Measurements from ENCODE around the gene PDHX. TPM values are rescaled to one million over a fixed set of nuclear protein-coding genes. Genes with fewer than 3 reads are reported as not detected.

The PDHX gene
- total RNA-seq, 1 experiment from 2014 or later, result 99.9 TPM

GRCh38 chr11:34886609-34887008 is 29.8 kb upstream of the PDHX start:
- no TSS peak for BruUV-seq (replicated peaks)
- Histone ChIP-seq H3K36me3 (ENCODE audit: insufficient read depth, low read length, poor library complexity, severe bottlenecking) (peaks cover 9% of the 10 kb centered on the region), H3K27ac (ENCODE audit: low read depth, low read length, poor library complexity, severe bottlenecking) (no peak overlapping the region), H3K4me3 (ENCODE audit: low read depth, low read length, poor library complexity, severe bottlenecking) (no peak overlapping the region), H3K27me3 (replicated peaks; ENCODE audit: insufficient read depth, low read depth, low read length, poor library complexity) (no peaks in the 10 kb centered on the region), H3K9me3 (ENCODE audit: low read depth, low read length, poor library complexity, severe bottlenecking) (no peaks in the 10 kb centered on the region), H3K4me1 (ENCODE audit: insufficient read depth, low read length, poor library complexity, severe bottlenecking) (no peaks in the 10 kb centered on the region)
- intact Hi-C loops (cut with micrococcal nuclease; ENCODE audit: unreplicated experiment), result no loop called here
- ChIA-PET CTCF (no interaction called here), POLR2A (ENCODE audit: low non-redundant PET) (no interaction called here)
- no peak for DNase-seq (ENCODE audit: low spot score)
- TF ChIP-seq, protein P1, sequence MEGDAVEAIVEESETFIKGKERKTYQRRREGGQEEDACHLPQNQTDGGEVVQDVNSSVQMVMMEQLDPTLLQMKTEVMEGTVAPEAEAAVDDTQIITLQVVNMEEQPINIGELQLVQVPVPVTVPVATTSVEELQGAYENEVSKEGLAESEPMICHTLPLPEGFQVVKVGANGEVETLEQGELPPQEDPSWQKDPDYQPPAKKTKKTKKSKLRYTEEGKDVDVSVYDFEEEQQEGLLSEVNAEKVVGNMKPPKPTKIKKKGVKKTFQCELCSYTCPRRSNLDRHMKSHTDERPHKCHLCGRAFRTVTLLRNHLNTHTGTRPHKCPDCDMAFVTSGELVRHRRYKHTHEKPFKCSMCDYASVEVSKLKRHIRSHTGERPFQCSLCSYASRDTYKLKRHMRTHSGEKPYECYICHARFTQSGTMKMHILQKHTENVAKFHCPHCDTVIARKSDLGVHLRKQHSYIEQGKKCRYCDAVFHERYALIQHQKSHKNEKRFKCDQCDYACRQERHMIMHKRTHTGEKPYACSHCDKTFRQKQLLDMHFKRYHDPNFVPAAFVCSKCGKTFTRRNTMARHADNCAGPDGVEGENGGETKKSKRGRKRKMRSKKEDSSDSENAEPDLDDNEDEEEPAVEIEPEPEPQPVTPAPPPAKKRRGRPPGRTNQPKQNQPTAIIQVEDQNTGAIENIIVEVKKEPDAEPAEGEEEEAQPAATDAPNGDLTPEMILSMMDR (conservative IDR thresholded peaks at IDR 0.05; ENCODE audit: low read depth, low read length), result no peak
- no peak for TF ChIP-seq EZH2 (IDR thresholded peaks at IDR 0.05; ENCODE audit: borderline replicate concordance, low read depth, low read length, poor library complexity, severe bottlenecking)

GRCh38 chr11:34887260-34887659 is 29.2 kb upstream of the PDHX start:
- Histone ChIP-seq H3K4me1 (ENCODE audit: insufficient read depth, low read length, poor library complexity, severe bottlenecking) (no peaks in the 10 kb centered on the region), H3K27ac (ENCODE audit: low read depth, low read length, poor library complexity, severe bottlenecking) (no peak overlapping the region), H3K4me3 (ENCODE audit: low read depth, low read length, poor library complexity, severe bottlenecking) (no peak overlapping the region), H3K9me3 (ENCODE audit: low read depth, low read length, poor library complexity, severe bottlenecking) (no peaks in the 10 kb centered on the region), H3K27me3 (replicated peaks; ENCODE audit: insufficient read depth, low read depth, low read length, poor library complexity) (no peaks in the 10 kb centered on the region), H3K36me3 (ENCODE audit: insufficient read depth, low read length, poor library complexity, severe bottlenecking) (peaks cover 9% of the 10 kb centered on the region)
- TF ChIP-seq EZH2 (IDR thresholded peaks at IDR 0.05; ENCODE audit: borderline replicate concordance, low read depth, low read length, poor library complexity, severe bottlenecking), result no peak
- TF ChIP-seq, protein P1 (conservative IDR thresholded peaks at IDR 0.05; ENCODE audit: low read depth, low read length), result no peak
- DNase-seq (ENCODE audit: low spot score), result no peak
- intact Hi-C loops (cut with micrococcal nuclease; ENCODE audit: unreplicated experiment), result no loop called here
- ChIA-PET POLR2A (ENCODE audit: low non-redundant PET) (no interaction called here), CTCF (no interaction called here)
- no TSS peak for BruUV-seq (replicated peaks)

DNA sequence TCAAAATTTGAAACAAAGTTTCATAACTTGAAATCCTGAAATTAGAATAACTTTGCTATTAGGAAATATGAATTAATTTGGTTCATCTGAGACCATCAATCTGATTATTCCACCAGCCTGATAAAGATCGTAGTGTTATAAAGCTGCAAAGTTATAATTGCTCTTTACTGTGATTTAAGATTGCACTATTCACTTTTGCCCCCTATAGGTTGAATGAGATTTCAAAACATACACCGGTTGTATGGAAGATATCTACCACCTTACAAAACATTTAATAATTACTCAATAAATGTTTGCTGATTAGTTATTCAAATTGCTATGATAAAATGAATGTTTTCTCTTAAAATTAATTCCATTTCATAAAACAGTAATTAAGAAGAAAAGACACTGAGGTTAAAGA is 26.3 kb upstream of the PDHX start:
- Histone ChIP-seq H3K27ac (ENCODE audit: low read depth, low read length, poor library complexity, severe bottlenecking) (no peak overlapping the region), H3K27me3 (replicated peaks; ENCODE audit: insufficient read depth, low read depth, low read length, poor library complexity) (no peaks in the 10 kb centered on the region), H3K4me3 (ENCODE audit: low read depth, low read length, poor library complexity, severe bottlenecking) (no peak overlapping the region), H3K9me3 (ENCODE audit: low read depth, low read length, poor library complexity, severe bottlenecking) (no peaks in the 10 kb centered on the region), H3K36me3 (ENCODE audit: insufficient read depth, low read length, poor library complexity, severe bottlenecking) (peaks cover 5% of the 10 kb centered on the region), H3K4me1 (ENCODE audit: insufficient read depth, low read length, poor library complexity, severe bottlenecking) (no peaks in the 10 kb centered on the region)
- TF ChIP-seq, protein P1 (conservative IDR thresholded peaks at IDR 0.05; ENCODE audit: low read depth, low read length), result peak; percentile 59; the same call in 1 of the 2 replicates
- TF ChIP-seq EZH2 (IDR thresholded peaks at IDR 0.05; ENCODE audit: borderline replicate concordance, low read depth, low read length, poor library complexity, severe bottlenecking), result no peak
- intact Hi-C loops (cut with micrococcal nuclease; ENCODE audit: unreplicated experiment), result loop anchor here (2.0 to 10.0 kb wide), 3 partner anchors 303 to 525 kb away; partner anchors contain the start of gene ELF5
- no peak for DNase-seq (ENCODE audit: low spot score)
- ChIA-PET POLR2A (ENCODE audit: low non-redundant PET) (no interaction called here), CTCF (no interaction called here)
- no TSS peak for BruUV-seq (replicated peaks)
